CD4-positive, alpha-beta T cell treated with Interleukin-15 for 4 hours (primary cell): ENCODE data around the gene HNRNPCL2.
"Not testable (repeated sequence)": the region's sequence is repeated elsewhere in the genome, so short reads cannot be mapped to it uniquely, and the experiment has no call there.

Experiments
- DNase-seq: peaks from one replicate; pipeline ENCODE4 v3.0.0-alpha.2; 2020; ENCODE audit warnings: low spot score

HNRNPCL2 gene

DNA sequence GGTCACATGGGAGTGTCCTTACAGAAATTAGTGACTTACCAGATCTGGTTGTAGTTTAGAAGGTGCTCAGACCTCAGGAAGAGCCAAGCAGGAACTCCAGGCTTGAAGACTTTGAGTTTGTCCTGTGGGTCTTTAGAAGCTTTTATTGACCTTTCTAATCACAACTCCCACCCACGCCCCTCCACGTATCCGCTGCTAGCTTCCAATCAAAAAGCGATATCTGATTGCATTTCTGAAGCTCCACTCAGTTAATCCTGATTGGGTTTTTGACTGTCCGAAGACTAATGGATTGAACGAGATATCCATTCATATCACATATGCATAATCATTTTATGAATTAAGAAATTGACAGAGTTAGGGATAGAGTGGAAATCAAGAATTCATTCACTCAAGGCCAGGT, at the start of gene HNRNPCL2:
HNRNPCL2 (minus strand) TSS at position 101 of the 400 bp plus-strand sequence. CDS start 454 bp downstream, outside the sequence.
- DNase-seq = not testable (repeated sequence)

DNA sequence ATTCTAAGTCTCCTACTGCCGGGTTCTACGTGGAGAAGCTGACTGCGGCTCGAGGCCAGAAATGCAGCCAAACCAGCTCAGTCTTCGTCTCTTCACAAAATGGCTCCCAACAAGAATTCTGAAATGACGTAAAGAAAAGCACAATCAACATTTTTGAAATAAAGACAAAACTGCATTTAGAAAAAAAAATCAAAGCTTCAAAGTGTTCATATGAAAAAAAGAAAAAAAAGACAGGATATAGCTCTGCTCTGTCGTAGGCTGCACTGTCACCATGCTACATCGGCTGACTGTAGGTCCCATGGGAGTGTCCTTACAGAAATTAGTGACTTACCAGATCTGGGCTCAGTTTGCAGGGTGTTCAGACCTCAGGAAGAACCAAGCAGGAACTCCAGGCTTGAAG, 48.9 kb upstream of the HNRNPCL2 start, which contains the start of gene HNRNPCL4:
HNRNPCL4 (minus strand) TSS at position 101 of the 400 bp plus-strand sequence. CDS start 164 bp downstream, outside the sequence.
- not testable (repeated sequence) for DNase-seq

DNA sequence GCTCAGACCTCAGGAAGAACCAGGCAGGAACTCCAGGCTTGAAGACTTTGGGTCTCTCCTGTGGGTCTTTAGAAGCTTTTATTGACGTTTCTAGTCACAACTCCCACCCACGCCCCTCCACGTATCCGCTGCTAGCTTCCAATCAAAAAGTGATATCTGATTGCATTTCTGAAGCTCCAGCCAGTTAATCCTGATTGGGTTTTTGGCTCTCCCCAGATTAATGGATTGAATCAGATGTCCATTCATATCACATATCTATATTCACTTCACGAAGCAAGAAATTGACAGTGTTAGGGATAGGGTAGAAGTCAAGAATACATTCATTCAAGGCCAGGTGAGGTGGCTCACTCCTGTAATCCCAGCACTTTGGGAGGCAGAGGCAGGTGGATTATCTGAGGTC, 39.3 kb upstream of the HNRNPCL2 start, which contains the start of gene PRAMEF26:
PRAMEF26 (minus strand) TSS at position 101 of the 400 bp plus-strand sequence. CDS start 2,914 bp downstream, outside the sequence.
- not testable (repeated sequence) for DNase-seq

DNA sequence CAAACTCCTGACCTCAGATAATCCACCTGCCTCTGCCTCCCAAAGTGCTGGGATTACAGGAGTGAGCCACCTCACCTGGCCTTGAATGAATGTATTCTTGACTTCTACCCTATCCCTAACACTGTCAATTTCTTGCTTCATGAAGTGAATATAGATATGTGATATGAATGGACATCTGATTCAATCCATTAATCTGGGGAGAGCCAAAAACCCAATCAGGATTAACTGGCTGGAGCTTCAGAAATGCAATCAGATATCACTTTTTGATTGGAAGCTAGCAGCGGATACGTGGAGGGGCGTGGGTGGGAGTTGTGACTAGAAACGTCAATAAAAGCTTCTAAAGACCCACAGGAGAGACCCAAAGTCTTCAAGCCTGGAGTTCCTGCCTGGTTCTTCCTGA, 46.2 kb downstream of the HNRNPCL2 start, which contains the start of gene PRAMEF25:
PRAMEF25 (plus strand) TSS at position 301 of the 400 bp plus-strand sequence. CDS start 2,920 bp downstream, outside the sequence.
- DNase-seq = not testable (repeated sequence)
